SKM-1 treated with dmso at 0.1 percent for 144 hours (cell line): ENCODE data around the gene NCAM2.

Source experiments
- DNase-seq: peaks from one replicate; lab custom pipeline; 2025; ENCODE audit not compliant: unreplicated experiment; lab: John Stamatoyannopoulos, UW

NCAM2 gene

DNA sequence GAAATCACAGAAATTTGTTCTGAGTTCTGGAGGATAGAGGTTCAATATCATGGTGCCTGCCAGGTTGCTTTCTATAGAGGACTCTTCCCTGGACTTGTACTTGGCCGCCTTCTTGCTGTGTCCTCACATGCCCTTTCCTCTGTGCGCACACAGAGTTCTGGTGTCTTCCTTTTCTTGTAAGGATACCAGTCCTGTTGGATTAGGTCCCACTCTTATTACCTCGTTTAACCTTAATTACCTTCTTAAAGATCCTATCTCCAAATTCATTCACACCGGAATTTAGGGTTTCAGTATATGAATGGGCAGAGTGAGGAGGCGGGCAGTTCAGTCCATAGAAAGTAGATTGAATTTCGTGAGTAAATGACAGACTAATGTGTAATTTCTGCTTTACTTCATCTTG lies 413.9 kb downstream of the NCAM2 start:
- no peak for DNase-seq

DNA sequence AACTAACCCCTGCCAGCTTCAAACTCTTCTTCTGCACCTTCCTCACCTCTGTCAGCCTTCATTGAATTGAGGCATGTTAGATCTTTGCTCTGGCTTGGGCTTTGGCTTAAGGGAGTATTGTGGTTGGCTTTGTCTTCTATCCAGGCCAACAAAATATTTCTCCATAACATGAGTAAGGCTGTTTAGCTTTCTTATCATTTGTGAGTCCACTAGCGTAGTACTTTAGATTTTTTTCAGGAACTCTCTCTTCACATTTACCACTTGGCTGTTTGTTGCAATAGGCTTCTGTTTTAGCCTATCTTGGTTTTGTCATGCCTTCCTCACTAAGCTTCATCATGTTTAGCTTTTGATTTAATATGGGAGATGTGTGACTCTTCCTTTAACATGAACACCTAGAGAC lies 417.5 kb downstream of the NCAM2 start:
- no peak for DNase-seq

DNA sequence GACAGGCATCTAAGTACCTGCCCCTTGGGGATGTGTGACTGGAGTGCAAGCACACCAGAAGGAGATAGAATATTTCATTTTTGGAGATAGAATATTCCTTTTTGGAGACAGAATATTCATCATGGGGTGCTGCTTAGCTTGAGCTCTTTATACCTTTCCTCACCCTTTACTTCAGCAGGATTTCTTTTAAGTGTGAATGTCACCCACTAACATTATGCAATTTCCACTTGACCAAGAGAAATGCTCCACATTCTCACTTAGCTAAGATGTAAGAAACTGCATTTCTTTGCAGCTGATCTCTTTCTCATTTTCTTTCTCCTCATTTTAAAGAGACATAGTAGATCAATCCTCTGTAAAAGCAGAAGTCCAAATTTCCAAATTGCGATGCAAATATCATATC lies 436.7 kb downstream of the NCAM2 start:
- DNase-seq, result no peak

DNA sequence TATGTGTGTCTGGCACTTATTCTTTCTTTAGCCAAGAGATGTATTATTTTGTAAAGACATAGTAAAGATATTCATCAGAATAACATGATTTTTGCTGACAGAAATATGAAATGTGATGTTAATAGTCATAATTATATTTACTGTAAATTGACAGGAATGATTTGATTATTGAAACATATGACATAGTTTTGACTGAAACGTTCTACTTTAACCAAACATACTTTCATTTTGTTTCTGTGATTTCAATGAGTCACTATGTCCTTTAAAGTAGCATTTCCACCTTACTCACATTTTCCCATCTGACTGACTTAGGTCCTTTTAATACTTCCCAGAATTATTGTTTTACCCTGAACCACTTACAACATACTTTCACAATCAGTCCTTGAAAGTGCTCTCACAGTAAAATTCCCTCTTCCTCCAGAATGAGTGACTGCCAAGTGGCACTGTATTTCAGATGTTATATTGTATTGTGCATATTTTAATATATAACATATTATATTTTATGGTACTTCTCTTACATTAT lies 437.9 kb downstream of the NCAM2 start:
- no peak for DNase-seq

DNA sequence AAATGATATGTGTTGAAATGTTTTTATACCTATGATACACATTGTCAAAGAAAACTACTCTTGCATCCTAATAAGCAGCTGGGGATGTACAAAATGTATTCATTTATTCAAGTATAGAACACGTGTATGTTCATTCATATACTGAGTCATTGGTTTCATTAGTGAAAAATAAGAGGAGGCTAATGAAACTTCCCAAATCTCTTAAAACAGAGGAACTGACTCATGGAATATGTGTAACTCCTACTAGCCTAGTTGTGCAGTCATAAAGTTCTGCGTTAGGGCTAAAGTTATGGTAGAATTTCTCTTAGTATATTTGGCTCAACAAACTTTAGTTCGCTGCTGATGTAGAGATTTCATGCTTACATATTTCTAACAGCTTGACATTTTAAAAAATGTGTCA lies 441.6 kb downstream of the NCAM2 start:
- no peak for DNase-seq

DNA sequence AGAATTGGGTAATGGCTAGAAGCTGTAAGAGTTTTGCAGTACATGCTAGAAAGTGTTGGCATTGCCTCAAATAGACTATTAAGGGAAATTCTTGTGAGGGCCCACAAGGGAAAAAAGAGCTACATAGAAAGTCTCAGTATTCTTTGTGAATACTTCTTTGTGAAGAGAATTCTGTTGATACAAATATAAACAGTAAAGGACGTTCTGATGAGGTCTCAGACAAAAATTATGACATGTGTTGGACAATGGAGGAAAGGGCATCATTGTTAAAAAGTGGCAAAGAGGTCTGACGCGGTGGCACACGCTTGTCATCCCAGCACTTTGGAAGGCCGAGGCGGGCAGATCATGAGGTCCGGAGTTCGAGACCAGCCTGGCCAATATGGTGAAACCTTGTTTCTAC lies 458.9 kb downstream of the NCAM2 start:
- no peak for DNase-seq

DNA sequence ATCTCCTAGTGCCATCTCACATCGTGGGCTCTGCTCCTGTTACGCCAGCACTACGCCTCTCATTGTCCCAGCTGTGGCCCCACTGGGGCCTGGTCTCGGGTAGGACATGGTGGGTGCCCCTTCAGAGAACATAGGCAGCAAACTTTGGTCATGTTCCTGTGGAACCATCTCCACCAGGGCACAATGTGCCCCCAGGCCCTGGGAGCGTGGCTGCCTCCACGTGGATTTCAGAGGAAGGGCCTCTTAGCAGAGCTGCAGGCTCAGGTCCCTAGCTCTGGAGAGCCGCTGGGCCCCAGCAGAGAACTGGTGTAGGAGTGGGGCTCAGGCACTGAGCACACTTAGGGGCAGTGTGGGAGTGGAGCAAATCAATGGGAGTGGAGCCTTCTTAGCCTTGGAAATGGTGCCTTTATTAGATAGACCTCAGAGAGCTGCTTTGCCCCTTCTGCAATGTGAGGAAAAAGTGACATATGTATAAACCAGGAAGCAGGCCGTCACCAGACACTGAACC lies 460.0 kb downstream of the NCAM2 start:
- DNase-seq, result no peak

DNA sequence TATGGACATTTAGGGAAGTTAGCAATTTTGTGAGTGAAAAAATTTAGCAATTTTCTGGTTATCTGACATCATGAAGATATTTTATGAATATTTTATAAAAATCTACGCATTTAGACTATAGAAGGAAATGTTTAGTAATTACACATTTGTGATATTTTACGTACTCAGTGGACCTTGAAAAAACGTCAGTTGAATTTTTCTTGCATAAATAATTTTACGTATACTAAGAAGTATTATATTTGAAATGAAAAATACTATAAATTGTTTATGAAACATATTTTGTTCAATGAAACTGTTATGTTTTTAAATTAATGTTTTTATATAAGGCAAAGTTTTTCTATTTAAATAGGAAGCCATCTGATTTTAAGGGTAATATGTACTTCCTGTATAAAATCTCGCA lies 462.8 kb downstream of the NCAM2 start:
- DNase-seq, result no peak

DNA sequence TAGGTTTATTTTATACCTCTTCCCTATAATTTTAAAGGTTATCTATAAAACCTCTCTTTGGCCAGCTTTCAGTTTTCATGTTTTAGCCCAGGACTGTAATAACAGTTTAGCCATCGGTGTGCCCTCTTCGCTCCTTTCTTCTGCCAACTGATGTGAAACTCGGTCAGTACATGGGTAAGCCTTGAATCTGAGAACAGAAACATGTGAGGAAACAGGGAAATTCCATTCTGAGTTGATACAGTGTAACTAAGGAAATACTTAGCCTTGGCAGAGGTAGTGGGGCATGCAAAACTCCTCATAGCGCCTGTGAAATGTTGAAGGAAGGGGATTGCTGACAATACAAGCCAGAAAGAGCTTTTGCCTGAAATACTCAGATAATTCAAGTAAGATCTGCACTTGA lies 465.2 kb downstream of the NCAM2 start:
- DNase-seq, result no peak

DNA sequence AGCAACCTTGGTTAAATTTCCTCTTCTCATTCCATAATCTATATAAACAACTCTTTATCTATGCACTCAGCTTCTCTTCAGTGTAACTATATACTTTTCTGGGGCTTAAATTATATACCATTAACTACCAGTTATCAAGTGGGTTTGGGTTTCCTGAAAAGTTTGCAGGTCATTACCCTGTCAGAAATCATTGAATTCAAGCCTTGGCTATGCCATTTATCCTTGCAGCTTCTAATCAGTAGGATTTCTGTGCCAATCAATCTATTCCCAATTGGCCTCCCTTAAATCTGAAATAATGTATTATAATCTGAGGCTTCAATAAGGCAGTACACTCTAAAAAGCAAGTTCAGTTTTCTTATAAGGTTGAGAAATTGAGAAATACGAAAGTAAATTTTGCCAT lies 466.5 kb downstream of the NCAM2 start:
- no peak for DNase-seq

DNA sequence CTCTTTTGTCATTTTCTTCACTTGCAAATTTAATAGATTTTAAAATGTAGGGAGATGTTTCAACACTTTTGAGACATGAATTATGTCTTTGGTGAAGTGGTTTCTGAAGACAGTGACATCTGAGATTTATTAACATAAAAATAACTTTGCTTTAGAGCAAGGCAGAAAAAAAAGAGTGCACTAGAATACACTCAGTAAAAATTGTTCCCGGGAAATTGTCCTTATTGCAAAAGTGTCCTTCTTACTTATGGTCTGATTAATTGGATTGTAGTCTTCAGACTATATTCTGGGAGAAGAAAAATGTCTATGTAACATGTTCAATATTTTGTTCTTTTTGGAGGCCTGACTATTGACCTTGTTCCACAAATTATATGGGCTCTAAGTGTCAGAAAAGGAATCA lies 468.5 kb downstream of the NCAM2 start:
- DNase-seq, result no peak

DNA sequence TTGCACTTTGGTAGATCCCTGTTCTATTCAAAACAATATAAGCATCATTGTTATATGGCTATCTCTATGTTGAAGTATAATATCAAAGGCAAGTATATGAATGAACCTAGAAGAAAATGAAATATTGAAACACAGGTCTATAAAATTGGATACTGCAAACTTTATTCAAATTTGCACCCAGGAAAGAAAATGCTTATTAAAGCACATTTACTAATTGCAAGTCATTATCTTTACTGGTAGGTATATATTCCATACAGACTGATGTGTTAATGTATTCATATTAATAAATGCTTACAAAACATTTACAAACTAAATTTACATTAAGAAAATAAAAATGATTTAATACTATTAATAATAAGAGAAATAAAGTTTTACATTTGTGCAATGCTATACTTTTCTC lies 469.8 kb downstream of the NCAM2 start:
- no peak for DNase-seq

DNA sequence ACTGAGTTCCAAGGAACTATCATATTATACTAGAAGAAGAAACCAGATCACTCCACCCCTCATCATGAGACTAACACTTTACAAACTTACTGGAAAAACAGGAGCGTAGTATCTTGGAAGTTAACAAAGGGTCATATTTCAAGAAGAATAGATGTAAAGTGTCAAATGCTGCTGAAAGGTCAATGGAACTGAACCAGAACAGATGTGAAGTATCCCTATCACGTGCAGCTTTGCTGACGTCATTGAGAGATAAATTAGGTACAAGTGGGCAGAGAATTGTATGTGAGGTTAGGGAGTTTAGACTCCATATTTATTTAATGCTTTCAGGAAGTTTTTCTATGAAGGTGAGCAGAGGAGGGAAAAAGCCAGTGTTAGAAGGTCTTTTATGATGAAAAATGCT lies 483.0 kb downstream of the NCAM2 start:
- no peak for DNase-seq

DNA sequence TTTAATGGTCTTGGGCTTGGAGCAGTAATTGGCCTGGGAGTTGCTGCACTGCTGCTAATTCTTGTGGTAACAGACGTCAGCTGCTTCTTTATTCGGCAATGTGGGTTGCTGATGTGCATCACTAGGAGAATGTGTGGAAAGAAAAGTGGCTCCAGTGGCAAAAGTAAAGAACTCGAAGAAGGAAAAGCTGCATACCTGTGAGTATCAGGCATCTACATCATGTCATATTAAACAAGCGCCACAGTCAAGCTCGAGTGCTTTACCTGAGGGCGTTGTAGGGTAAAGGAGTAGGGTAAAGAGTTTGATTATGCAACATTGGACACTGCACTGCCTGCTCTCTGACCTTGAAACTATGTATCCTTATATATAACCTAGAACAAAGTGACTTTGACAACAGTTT lies 510.6 kb downstream of the NCAM2 start:
- DNase-seq, result no peak

DNA sequence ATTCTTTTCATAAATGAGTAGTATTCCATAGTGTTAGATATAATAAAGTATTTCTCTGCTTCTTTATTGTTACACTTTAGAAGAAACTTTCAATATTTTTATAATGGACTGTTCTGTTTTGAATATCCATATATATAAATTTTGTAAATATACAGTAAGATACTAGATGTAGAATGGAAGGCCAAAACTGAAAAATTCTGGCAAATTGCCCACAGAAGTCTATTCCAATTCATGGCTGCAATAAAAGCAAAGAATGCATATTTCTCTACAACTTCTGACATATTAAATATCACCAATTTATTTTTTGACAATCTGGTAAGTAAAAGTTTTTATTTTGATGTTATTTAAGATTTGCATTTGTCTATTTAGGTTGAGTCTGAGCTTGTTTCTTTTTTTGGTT lies 532.5 kb downstream of the NCAM2 start:
- no peak for DNase-seq

DNA sequence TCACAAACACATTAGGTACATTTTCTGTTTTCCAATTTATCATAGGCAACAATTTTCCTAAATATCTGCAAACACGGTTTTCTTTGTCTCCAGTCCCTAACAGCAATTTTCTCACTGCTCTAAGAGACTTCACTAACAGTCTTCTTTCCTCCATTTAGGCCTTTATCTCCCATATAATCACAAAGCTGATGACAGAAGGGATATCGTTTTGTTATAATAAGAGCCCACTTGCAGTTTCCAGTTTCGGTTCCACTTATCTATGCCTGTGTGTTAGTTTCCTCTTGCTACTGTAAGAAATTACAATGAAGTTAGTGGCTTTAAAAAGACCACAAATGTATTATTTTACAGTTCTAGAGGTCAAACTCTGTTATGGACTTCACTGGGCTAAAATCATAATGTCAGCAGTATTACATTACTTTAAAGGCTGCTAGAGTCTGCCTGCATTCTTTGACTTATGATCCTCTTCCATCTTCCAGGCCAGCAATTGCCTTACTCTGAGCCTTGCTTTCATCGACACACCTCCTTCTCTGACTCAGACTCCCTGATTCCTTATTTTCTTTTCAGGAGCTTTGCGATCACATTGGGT lies 549.3 kb downstream of the NCAM2 start:
- no peak for DNase-seq

DNA sequence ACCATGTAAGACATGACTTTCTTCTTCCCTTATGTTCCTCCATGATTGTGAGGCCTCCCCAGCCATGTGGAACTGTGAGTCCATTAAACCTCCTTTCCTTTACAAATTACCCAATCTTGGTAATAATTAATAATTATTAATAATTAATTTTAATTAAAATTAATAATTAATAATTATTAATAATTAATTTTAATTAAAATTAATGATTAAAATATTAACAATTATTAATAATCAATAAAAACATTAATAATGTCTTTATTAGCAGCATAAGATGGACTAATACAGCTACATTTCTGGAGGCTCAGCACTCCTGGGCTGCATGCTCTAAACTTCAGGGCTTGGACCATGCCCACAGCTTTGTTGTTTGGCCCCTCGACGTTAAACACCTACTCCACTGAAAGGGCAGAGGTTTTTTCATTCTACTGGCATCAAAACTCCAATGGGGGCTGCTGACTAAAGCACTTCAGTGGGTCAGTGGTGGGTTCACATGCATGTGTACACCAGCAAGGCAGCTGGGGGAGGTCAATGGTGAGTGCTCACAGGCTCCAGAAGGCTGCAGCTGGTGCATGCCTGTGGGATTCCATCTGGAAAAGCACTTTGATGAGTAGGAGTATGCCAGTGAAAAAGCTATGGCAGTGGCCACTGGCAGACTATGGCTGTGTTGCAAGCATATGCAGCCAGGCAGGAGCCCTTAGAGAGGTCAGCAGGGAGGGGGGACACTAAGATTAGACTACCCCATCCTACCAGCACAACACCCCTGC lies 561.3 kb downstream of the NCAM2 start:
- DNase-seq, result no peak
